Heart left ventricle (tissue), 16 donors: ENCODE data around the gene SNIP1. TPM values are rescaled to one million over a fixed set of nuclear protein-coding genes. Genes with fewer than 3 reads are reported as not detected.
A peak's percentile ranks its signal among the peaks of the same experiment; 100 is the strongest.
"Not testable (repeated sequence)": the region's sequence is repeated elsewhere in the genome, so short reads cannot be mapped to it uniquely, and the experiment has no call there.

Experiments
- ATAC-seq, 4 donors: fragments of 200-7000 bp; cut with Tn5 transposase; one replicate each; pipeline ENCODE4 v1.9.1; 2020 to 2022; ENCODE audit warnings: moderate library complexity in 4 of 4, mild to moderate bottlenecking in 3 of 4, moderate number of reproducible peaks in 1 of 4
- DNase-seq, 5 donors: peaks; one replicate each; pipeline ENCODE4 v3.0.0-alpha.2; 2020
- H3K27ac ChIP-seq, 12 donors: fragments of 200-600 bp; sonication (generic) in 4 of 12; one replicate each; pipeline versions ENCODE4 v1.5.0 to v1.8.0; 2016 to 2022; ENCODE audit warnings: mild to moderate bottlenecking in 2 of 12
- H3K27me3 ChIP-seq, 9 donors: fragments of 200-600 bp; sonication (generic) in 2 of 9; one replicate each; pipeline versions ENCODE4 v1.5.1 to v1.8.0; 2016 to 2022; ENCODE audit warnings: mild to moderate bottlenecking in 3 of 9
- H3K36me3 ChIP-seq, 9 donors: fragments of 200-600 bp; sonication (generic) in 2 of 9; one replicate each; pipeline versions ENCODE4 v1.5.0 to v1.8.0; 2018 to 2022; ENCODE audit warnings: mild to moderate bottlenecking in 2 of 9
- H3K4me1 ChIP-seq, 12 donors: fragments of 200-600 bp; sonication (generic) in 4 of 12; one replicate each; pipeline versions ENCODE4 v1.5.0 to v1.8.0; 2016 to 2022; ENCODE audit warnings: mild to moderate bottlenecking in 3 of 12
- H3K4me3 ChIP-seq, 12 donors: fragments of 200-600 bp; sonication (generic) in 4 of 12; one replicate each; pipeline versions ENCODE4 v1.5.0 to v1.8.0; 2017 to 2022; ENCODE audit warnings: mild to moderate bottlenecking in 9 of 12, moderate library complexity in 4 of 12
- H3K9me3 ChIP-seq, 12 donors: fragments of 200-600 bp; sonication (generic) in 4 of 12; one replicate each; pipeline versions ENCODE4 v1.5.0 to v1.8.0; 2016 to 2022; ENCODE audit warnings: mild to moderate bottlenecking in 1 of 12
- CTCF ChIP-seq, 12 donors: fragments of 200-600 bp; sonication (generic) in 4 of 12; IDR thresholded peaks; one replicate each; pipeline versions ENCODE4 v1.5.0 to v1.8.0; 2018 to 2022; ENCODE audit warnings: antibody characterized with exemption in 12 of 12, mild to moderate bottlenecking in 5 of 12
- POLR2A ChIP-seq, 2 donors: fragments of 450-650 bp; IDR thresholded peaks; one replicate each; pipeline ENCODE4 v1.6.1; 2017; ENCODE audit warnings: antibody characterized with exemption in 2 of 2, mild to moderate bottlenecking in 2 of 2, moderate library complexity in 2 of 2
- WGBS, 4 donors: extraction: QIAGEN DNeasy Blood & Tissue Kit in 2 of 4; methylation state at CpG; one replicate each; pipeline versions ENCODE4 v1.1.5 to v1.1.7; 2013 to 2018; 5-methylcytosine and 5-hydroxymethylcytosine counted together
- intact Hi-C, 10 donors: fragments of 100-400 bp; cut with DNase I; formaldehyde crosslinking; loops; one replicate each; pipeline versions ENCODE4 v1.11.1 to v1.14.2; 2022
- polyA plus RNA-seq, 2 donors: library from polyadenylated mRNA; stranded (reverse); fragments of 200-250 nt; gene quantifications; one replicate each; pipeline ENCODE4 v1.2.3, GENCODE V29; 2013
- total RNA-seq, 9 donors: library from RNA; depleted of rRNA in 2 of 9; stranded (reverse); fragments of >200 nt in 2 of 9; fragmentation: NEBNext Ultra II Directional in 3 of 9; extraction: Animal tissue kit (Norgen Biotek cat#: 25700) in 3 of 9; gene quantifications; one replicate each; pipeline versions ENCODE4 v1.1.0 to v1.2.4, GENCODE V29; 2016 to 2023
- donor health status: ischemic (EF 13 %, LVEDD 7.1; RV severe dilation, severe dysfunction).
- donor health status: healthy with polysubstance abuse.
- donor health status: DM: no; HTN: yes; CAD: no.
- donor health status: DM: no; HTN: no; CAD: no.
- donor health status: ischemic (EF 25% LVEDD 6.9; RV normal size, moderate dysfunction).
- donor health status: ischemic (EF 25% LVEDD 5.7; RV mildly dilated, moderate dysfunction).
- donor health status: healthy.
- donor health status: DM: yes; HTN: yes; CAD: no.
- donor health status: ischemic (EF 35%, LVEDD 5.7; RV mildly dilated, moderate dysfunction).
- donor health status: nonischemic (EF 11% LVEDD 7.7; RV severe dilation, severe dysfunction).
- donor health status: DM: yes; HTN: yes; CAD: no.
- donor health status: PGD.
- donor health status: ischemic (EF 29% LVEDD 5.4; RV normal size, mild dysfunction).
- donor health status: nonischemic (EF 23%, LVEDD 6.1; RV moderate dilation, normal function).

Gene SNIP1
- total and polyA plus RNA-seq, 11 donors = 3.0 to 11.2 (median 8.1) TPM

GRCh38 chr1:37540036-37540785 lies 13.9 kb downstream of the SNIP1 start:
- ATAC-seq (no peak), DNase-seq (no peak)
- TF ChIP-seq CTCF (IDR thresholded peaks at IDR 0.05) = no peak
- intact Hi-C loops = no loop called here
- Histone ChIP-seq H3K4me3 (no peak overlapping the region), H3K9me3 (no peaks in the 10 kb centered on the region), H3K4me1 (no peaks in the 10 kb centered on the region), H3K27me3 (no peaks in the 10 kb centered on the region), H3K36me3 (peaks cover 5 to 99% (median 74%) of the 10 kb centered on the region in 9 donors), H3K27ac (no peak overlapping the region)
- 95 to 96% (median 95%) methylated on average over 30 of the region's 30 CpGs for WGBS, 4 donors

- intact Hi-C loops, H3K4me3 ChIP-seq, H3K27ac ChIP-seq, DNase-seq, H3K9me3 ChIP-seq, ATAC-seq, H3K4me1 ChIP-seq, H3K27me3 ChIP-seq: not testable (repeated sequence)
- WGBS, 4 donors = 93 to 97% (median 95%) methylated on average over 10 of the region's 10 CpGs
- peaks cover 5 to 90% (median 75%) of the 10 kb centered on the region in 9 donors for H3K36me3 ChIP-seq
Observed at GRCh38 chr1:37539154-37539553, 14.9 kb downstream of the SNIP1 start.

GRCh38 chr1:37537378-37537777 lies 16.7 kb downstream of the SNIP1 start:
- H3K9me3 ChIP-seq = no peaks in the 10 kb centered on the region
- H3K4me3 ChIP-seq = no peak overlapping the region
- 87 to 93% (median 92%) methylated on average over 2 of the region's 2 CpGs for WGBS, 4 donors
- no peaks in the 10 kb centered on the region for H3K27me3 ChIP-seq
- H3K4me1 ChIP-seq = peaks cover 0 to 15% (median 9%) of the 10 kb centered on the region in 12 donors
- no peak for DNase-seq
- H3K27ac ChIP-seq = no peak overlapping the region
- intact Hi-C loops = no loop called here
- TF ChIP-seq POLR2A (IDR thresholded peaks at IDR 0.05) (no peak), CTCF (IDR thresholded peaks at IDR 0.05) (no peak)
- ATAC-seq = no peak
- peaks cover 5 to 73% (median 69%) of the 10 kb centered on the region in 9 donors for H3K36me3 ChIP-seq

GRCh38 chr1:37533317-37534093 lies 20.6 kb downstream of the SNIP1 start:
- H3K36me3 ChIP-seq = peaks cover 2 to 35% (median 32%) of the 10 kb centered on the region in 9 donors
- ATAC-seq (peak in 1 of 4 donors; percentile 42), DNase-seq (no peak)
- H3K4me1 ChIP-seq = peaks cover 0 to 15% (median 9%) of the 10 kb centered on the region in 12 donors
- H3K27ac ChIP-seq = peak overlapping the region in 5 of 12 donors; percentile 5 to 68 (median 12)
- H3K9me3 ChIP-seq = no peaks in the 10 kb centered on the region
- no peaks in the 10 kb centered on the region for H3K27me3 ChIP-seq
- WGBS, 4 donors = 93 to 97% (median 95%) methylated on average over 4 of the region's 4 CpGs
- no peak overlapping the region for H3K4me3 ChIP-seq
- TF ChIP-seq CTCF (IDR thresholded peaks at IDR 0.05) = no peak
- no peak for TF ChIP-seq POLR2A (IDR thresholded peaks at IDR 0.05)
- intact Hi-C loops = no loop called here

- H3K4me1 ChIP-seq = peaks cover 0 to 15% (median 9%) of the 10 kb centered on the region in 12 donors
- intact Hi-C loops, ATAC-seq, H3K27me3 ChIP-seq, H3K9me3 ChIP-seq, DNase-seq, H3K4me3 ChIP-seq, H3K27ac ChIP-seq: not testable (repeated sequence)
- H3K36me3 ChIP-seq = peaks cover 2 to 25% (median 23%) of the 10 kb centered on the region in 9 donors
- 87 to 97% (median 93%) methylated on average over 4 of the region's 4 CpGs for WGBS, 4 donors
Observed at GRCh38 chr1:37532418-37533156, 21.5 kb downstream of the SNIP1 start.

GRCh38 chr1:37529888-37530287 lies 24.2 kb downstream of the SNIP1 start:
- H3K27ac ChIP-seq, intact Hi-C loops, H3K9me3 ChIP-seq, ATAC-seq, H3K27me3 ChIP-seq, DNase-seq, H3K36me3 ChIP-seq, H3K4me3 ChIP-seq: not testable (repeated sequence)
- peaks cover 0 to 15% (median 9%) of the 10 kb centered on the region in 12 donors for H3K4me1 ChIP-seq
- 82 to 89% (median 86%) methylated on average over 1 of the region's 1 CpG for WGBS, 4 donors
